Activated naive CD4-positive, alpha-beta T cell treated with anti-CD3 and anti-CD28 coated beads, Interleukin-2, amount 50 U/mL, for 72 hours (primary cell): Measurements from ENCODE around the gene SPATA46. TPM values are rescaled to one million over a fixed set of nuclear protein-coding genes. Genes with fewer than 3 reads are reported as not detected.

Experiments
- ATAC-seq, 2 donors: fragments of 150-1000 bp; cut with Tn5 transposase; 2 replicates each; pipeline ENCODE4 v1.10.0; 2021; ENCODE audit warnings: mild to moderate bottlenecking in 2 of 2, moderate library complexity in 2 of 2
- DNase-seq, 2 donors: peaks; one replicate each; pipeline ENCODE4 v3.0.0; 2021 to 2022; ENCODE audit warnings: low spot score in 2 of 2
- H3K27ac Mint-ChIP-seq, 2 donors: one replicate each; pipeline ENCODE4 v1.8.0; 2022; ENCODE audit warnings: mild to moderate bottlenecking in 2 of 2, mixed read lengths in 2 of 2
- H3K36me3 Mint-ChIP-seq, 2 donors: one replicate each; pipeline ENCODE4 v1.8.0; 2022; ENCODE audit warnings: mixed read lengths in 2 of 2
- H3K9me3 Mint-ChIP-seq, 2 donors: one replicate each; pipeline ENCODE4 v1.8.0; 2022; ENCODE audit warnings: mixed read lengths in 2 of 2
- total RNA-seq, 2 donors: library from RNA; stranded (reverse); gene quantifications; one replicate each; pipeline ENCODE4 v1.2.3, GENCODE V29; 2022

The SPATA46 gene
- total RNA-seq, 2 donors from 2014 or later: not detected

- Mint-ChIP-seq H3K9me3 (no peaks in the 10 kb centered on the region), H3K27ac (peak overlapping the region in 1 of 2 donors; percentile 52), H3K36me3 (no peaks in the 10 kb centered on the region)
- no peak for ATAC-seq
- no peak for DNase-seq
Measured at GRCh38 chr1:162384116-162384515, 7.5 kb upstream of the SPATA46 start.

GRCh38 chr1:162383516-162383915 lies 6.9 kb upstream of the SPATA46 start:
- no peak for DNase-seq
- ATAC-seq: no peak
- H3K36me3 Mint-ChIP-seq: no peaks in the 10 kb centered on the region
- no peaks in the 10 kb centered on the region for H3K9me3 Mint-ChIP-seq
- H3K27ac Mint-ChIP-seq: no peak overlapping the region

- Mint-ChIP-seq H3K9me3 (no peaks in the 10 kb centered on the region), H3K27ac (no peak overlapping the region), H3K36me3 (no peaks in the 10 kb centered on the region)
- no peak for DNase-seq
- no peak for ATAC-seq
Measured at GRCh38 chr1:162383091-162383490, 6.4 kb upstream of the SPATA46 start.

- Mint-ChIP-seq H3K9me3 (no peaks in the 10 kb centered on the region), H3K36me3 (no peaks in the 10 kb centered on the region), H3K27ac (no peak overlapping the region)
- no peak for DNase-seq
- no peak for ATAC-seq
Measured at GRCh38 chr1:162381941-162382750, 5.5 kb upstream of the SPATA46 start.

- no peak within 1 kb of the TSS for H3K27ac Mint-ChIP-seq
- no peaks in the 10 kb centered on the region for H3K9me3 Mint-ChIP-seq
- no peak for ATAC-seq
- DNase-seq: no peak
- H3K36me3 Mint-ChIP-seq: no peaks in the 10 kb centered on the region
Measured at GRCh38 chr1:162381383-162381782, 4.7 kb upstream of the SPATA46 start, which contains the start of gene C1orf226. C1orf226 (plus strand) TSS chr1:162381728; CDS start chr1:162381902, 174 bp downstream.

GRCh38 chr1:162380061-162380846 lies 3.6 kb upstream of the SPATA46 start:
- Mint-ChIP-seq H3K36me3 (no peaks in the 10 kb centered on the region), H3K27ac (no peak overlapping the region), H3K9me3 (no peaks in the 10 kb centered on the region)
- DNase-seq: no peak
- no peak for ATAC-seq

- Mint-ChIP-seq H3K27ac (no peak overlapping the region), H3K9me3 (no peaks in the 10 kb centered on the region), H3K36me3 (no peaks in the 10 kb centered on the region)
- ATAC-seq: no peak
- DNase-seq: no peak
Measured at GRCh38 chr1:162375463-162375862, 1.2 kb downstream of the SPATA46 start.

- DNase-seq (no peak), ATAC-seq (no peak)
- no peaks in the 10 kb centered on the region for H3K36me3 Mint-ChIP-seq
- H3K9me3 Mint-ChIP-seq: no peaks in the 10 kb centered on the region
- H3K27ac Mint-ChIP-seq: no peak overlapping the region
Measured at GRCh38 chr1:162374406-162374805, 2.2 kb downstream of the SPATA46 start.

GRCh38 chr1:162373541-162374260 lies 3.0 kb downstream of the SPATA46 start:
- no peaks in the 10 kb centered on the region for H3K36me3 Mint-ChIP-seq
- ATAC-seq (no peak), DNase-seq (no peak)
- H3K9me3 Mint-ChIP-seq: no peaks in the 10 kb centered on the region
- H3K27ac Mint-ChIP-seq: no peak overlapping the region

- DNase-seq (no peak), ATAC-seq (no peak)
- Mint-ChIP-seq H3K9me3 (no peaks in the 10 kb centered on the region), H3K36me3 (no peaks in the 10 kb centered on the region), H3K27ac (peak overlapping the region in 1 of 2 donors; percentile 14)
Measured at GRCh38 chr1:162373072-162373427, 3.6 kb downstream of the SPATA46 start.

GRCh38 chr1:162372159-162373071 lies 4.2 kb downstream of the SPATA46 start:
- ATAC-seq (no peak), DNase-seq (no peak)
- H3K27ac Mint-ChIP-seq: peak overlapping the region; percentile 8 to 14
- no peaks in the 10 kb centered on the region for H3K9me3 Mint-ChIP-seq
- H3K36me3 Mint-ChIP-seq: no peaks in the 10 kb centered on the region

GRCh38 chr1:162371611-162372010 lies 5.0 kb downstream of the SPATA46 start:
- H3K9me3 Mint-ChIP-seq: no peaks in the 10 kb centered on the region
- DNase-seq (no peak), ATAC-seq (no peak)
- H3K27ac Mint-ChIP-seq: peak overlapping the region in 1 of 2 donors; percentile 6
- no peaks in the 10 kb centered on the region for H3K36me3 Mint-ChIP-seq

- H3K36me3 Mint-ChIP-seq: no peaks in the 10 kb centered on the region
- no peak for ATAC-seq
- no peak for DNase-seq
- no peaks in the 10 kb centered on the region for H3K9me3 Mint-ChIP-seq
- no peak overlapping the region for H3K27ac Mint-ChIP-seq
Measured at GRCh38 chr1:162370721-162371120, 5.9 kb downstream of the SPATA46 start.

GRCh38 chr1:162370161-162370560 lies 6.5 kb downstream of the SPATA46 start:
- no peak for ATAC-seq
- Mint-ChIP-seq H3K9me3 (no peaks in the 10 kb centered on the region), H3K36me3 (no peaks in the 10 kb centered on the region), H3K27ac (no peak overlapping the region)
- no peak for DNase-seq

- Mint-ChIP-seq H3K36me3 (no peaks in the 10 kb centered on the region), H3K9me3 (no peaks in the 10 kb centered on the region), H3K27ac (no peak overlapping the region)
- no peak for DNase-seq
- ATAC-seq: no peak
Measured at GRCh38 chr1:162369571-162369970, 7.1 kb downstream of the SPATA46 start.

GRCh38 chr1:162368451-162368850 lies 8.2 kb downstream of the SPATA46 start:
- Mint-ChIP-seq H3K27ac (no peak overlapping the region), H3K36me3 (no peaks in the 10 kb centered on the region), H3K9me3 (no peaks in the 10 kb centered on the region)
- ATAC-seq: no peak
- no peak for DNase-seq
